Mucosa of rectum (tissue), 2 donors: ENCODE data around the gene GTF3A.

Source experiments
- H3K27ac ChIP-seq, 2 donors: one replicate each; pipeline ENCODE4 v1.7.0; 2013; ENCODE audit warnings: inconsistent platforms in 2 of 2, low read depth in 2 of 2, low read length in 2 of 2
- H3K27me3 ChIP-seq, 2 donors: one replicate each; pipeline ENCODE4 v1.7.0; 2013; ENCODE audit warnings: low read length in 2 of 2; ENCODE audit not compliant: control insufficient read depth in 2 of 2, insufficient read depth in 2 of 2
- H3K36me3 ChIP-seq, 2 donors: one replicate each; pipeline ENCODE4 v1.7.0; 2013; ENCODE audit warnings: low read length in 2 of 2; ENCODE audit not compliant: control insufficient read depth in 2 of 2, insufficient read depth in 2 of 2
- H3K4me1 ChIP-seq, 2 donors: one replicate each; pipeline ENCODE4 v1.7.0; 2013; ENCODE audit warnings: low read length in 2 of 2, mild to moderate bottlenecking in 1 of 2; ENCODE audit not compliant: control insufficient read depth in 2 of 2, insufficient read depth in 2 of 2
- H3K4me3 ChIP-seq, 2 donors: one replicate each; pipeline ENCODE4 v1.7.0; 2013; ENCODE audit warnings: low read length in 2 of 2
- H3K9ac ChIP-seq, 2 donors: one replicate each; pipeline ENCODE4 v1.7.0; 2013; ENCODE audit warnings: low read length in 2 of 2, low read depth in 1 of 2, mild to moderate bottlenecking in 1 of 2
- H3K9me3 ChIP-seq, 2 donors: one replicate each; pipeline ENCODE4 v1.7.0; 2013; ENCODE audit warnings: low read length in 2 of 2; ENCODE audit not compliant: control insufficient read depth in 2 of 2
- donor health status: healthy.
- donor health status: Normal muscosa, but diverticular disease.

The GTF3A gene

GRCh38 chr13:27425158-27425917, 919 bp downstream of the GTF3A start:
- Histone ChIP-seq H3K4me3 (peak overlapping the region; percentile 84 to 98), H3K4me1 (peaks cover 27 to 30% of the 10 kb centered on the region in 2 donors), H3K27ac (peak overlapping the region; percentile 85 to 88), H3K9ac (peak overlapping the region; percentile 28 to 68), H3K9me3 (no peaks in the 10 kb centered on the region), H3K36me3 (peaks cover 16 to 18% of the 10 kb centered on the region in 2 donors), H3K27me3 (no peaks in the 10 kb centered on the region)

GRCh38 chr13:27425918-27426630, 1.7 kb downstream of the GTF3A start:
- Histone ChIP-seq H3K27ac (peak overlapping the region; percentile 85 to 88), H3K4me3 (peak overlapping the region; percentile 84 to 98), H3K4me1 (peaks cover 27 to 30% of the 10 kb centered on the region in 2 donors), H3K36me3 (peaks cover 21 to 26% of the 10 kb centered on the region in 2 donors), H3K9me3 (no peaks in the 10 kb centered on the region), H3K9ac (peak overlapping the region; percentile 28 to 68), H3K27me3 (no peaks in the 10 kb centered on the region)

- Histone ChIP-seq H3K4me3 (no peak overlapping the region), H3K9ac (no peak overlapping the region), H3K27me3 (no peaks in the 10 kb centered on the region), H3K36me3 (peaks cover 31 to 37% of the 10 kb centered on the region in 2 donors), H3K4me1 (peaks cover 27 to 30% of the 10 kb centered on the region in 2 donors), H3K27ac (no peak overlapping the region), H3K9me3 (no peaks in the 10 kb centered on the region)
These were observed 3.2 kb downstream of the GTF3A start for GRCh38 chr13:27427641-27428040.

- H3K4me1 ChIP-seq = peaks cover 27 to 30% of the 10 kb centered on the region in 2 donors
- H3K27ac ChIP-seq = no peak overlapping the region
These were observed 3.7 kb downstream of the GTF3A start for GRCh38 chr13:27428160-27428559.

GRCh38 chr13:27432180-27432579, 7.8 kb downstream of the GTF3A start:
- Histone ChIP-seq H3K27me3 (no peaks in the 10 kb centered on the region), H3K9ac (no peak overlapping the region), H3K4me3 (no peak overlapping the region), H3K27ac (no peak overlapping the region), H3K9me3 (no peaks in the 10 kb centered on the region), H3K36me3 (peaks cover 55 to 69% of the 10 kb centered on the region in 2 donors), H3K4me1 (peaks cover under 1 to 2% of the 10 kb centered on the region in 2 donors)

More at GRCh38 chr13:27428160-27428559, 3.7 kb downstream of the GTF3A start:
- Histone ChIP-seq H3K9me3 (no peaks in the 10 kb centered on the region), H3K9ac (no peak overlapping the region), H3K27me3 (no peaks in the 10 kb centered on the region), H3K36me3 (peaks cover 33 to 41% of the 10 kb centered on the region in 2 donors), H3K4me3 (no peak overlapping the region)

- no peak overlapping the region for H3K9ac ChIP-seq
- no peaks in the 10 kb centered on the region for H3K27me3 ChIP-seq
- H3K4me1 ChIP-seq = no peaks in the 10 kb centered on the region
- no peaks in the 10 kb centered on the region for H3K9me3 ChIP-seq
- H3K36me3 ChIP-seq = peaks cover 55 to 69% of the 10 kb centered on the region in 2 donors
- no peak overlapping the region for H3K27ac ChIP-seq
- no peak overlapping the region for H3K4me3 ChIP-seq
These were observed 8.3 kb downstream of the GTF3A start for GRCh38 chr13:27432611-27433210.

GRCh38 chr13:27437126-27437525, 12.7 kb downstream of the GTF3A start:
- Histone ChIP-seq H3K4me3 (no peak overlapping the region), H3K27me3 (no peaks in the 10 kb centered on the region), H3K9ac (no peak overlapping the region), H3K27ac (no peak overlapping the region), H3K4me1 (peaks cover 10 to 13% of the 10 kb centered on the region in 2 donors), H3K9me3 (no peaks in the 10 kb centered on the region), H3K36me3 (peaks cover 44 to 47% of the 10 kb centered on the region in 2 donors)

- Histone ChIP-seq H3K9ac (no peak overlapping the region), H3K36me3 (peaks cover 17 to 23% of the 10 kb centered on the region in 2 donors), H3K9me3 (no peaks in the 10 kb centered on the region), H3K27me3 (no peaks in the 10 kb centered on the region), H3K4me3 (no peak overlapping the region), H3K27ac (no peak overlapping the region), H3K4me1 (peaks cover 15 to 23% of the 10 kb centered on the region in 2 donors)
These were observed 16.0 kb downstream of the GTF3A start for GRCh38 chr13:27440408-27440807.

- H3K27ac ChIP-seq = peak overlapping the region; percentile 41 to 58
- H3K27me3 ChIP-seq = no peaks in the 10 kb centered on the region
- no peak overlapping the region for H3K9ac ChIP-seq
- no peaks in the 10 kb centered on the region for H3K9me3 ChIP-seq
- H3K36me3 ChIP-seq = peaks cover 10 to 17% of the 10 kb centered on the region in 2 donors
- peaks cover 18 to 23% of the 10 kb centered on the region in 2 donors for H3K4me1 ChIP-seq
- peak overlapping the region; percentile 11 to 13 for H3K4me3 ChIP-seq
These were observed 17.7 kb downstream of the GTF3A start for GRCh38 chr13:27442071-27442647.
